ENCODE measurements around the gene KRTAP10-3.
"Not testable (repeated sequence)": the region's sequence is repeated elsewhere in the genome, so short reads cannot be mapped to it uniquely, and the experiment has no call there.

KRTAP10-3 gene

DNA sequence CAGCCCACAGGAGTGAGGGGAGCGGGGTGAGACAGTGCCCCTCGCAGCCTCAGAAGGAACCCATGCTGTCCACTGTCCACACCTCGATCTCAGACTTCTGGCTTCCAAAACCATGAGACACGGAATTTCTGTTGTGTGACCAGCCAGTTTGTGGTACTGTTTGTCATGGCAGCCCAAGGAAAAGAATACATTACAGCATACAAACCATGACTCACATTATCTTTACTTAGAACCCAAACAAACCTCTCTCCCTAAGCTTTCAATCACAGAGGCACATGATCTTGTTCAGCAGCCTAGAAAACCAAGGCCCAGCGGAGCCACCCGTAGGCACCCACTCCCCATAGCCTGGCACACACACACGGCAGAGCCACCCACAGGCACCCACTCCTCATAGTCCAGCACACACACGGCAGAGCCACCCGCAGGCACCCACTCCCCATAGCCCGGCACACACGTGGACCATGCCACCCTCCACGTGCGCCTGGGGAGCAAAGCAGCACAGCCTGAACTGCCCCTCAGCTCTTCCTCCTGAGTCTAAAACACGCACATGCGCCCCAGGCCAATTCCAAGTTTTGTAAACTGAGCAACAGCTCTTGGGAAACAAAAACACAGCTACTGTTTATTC, 14.5 kb upstream of the KRTAP10-3 start:
- no peak for DNase-seq

DNA sequence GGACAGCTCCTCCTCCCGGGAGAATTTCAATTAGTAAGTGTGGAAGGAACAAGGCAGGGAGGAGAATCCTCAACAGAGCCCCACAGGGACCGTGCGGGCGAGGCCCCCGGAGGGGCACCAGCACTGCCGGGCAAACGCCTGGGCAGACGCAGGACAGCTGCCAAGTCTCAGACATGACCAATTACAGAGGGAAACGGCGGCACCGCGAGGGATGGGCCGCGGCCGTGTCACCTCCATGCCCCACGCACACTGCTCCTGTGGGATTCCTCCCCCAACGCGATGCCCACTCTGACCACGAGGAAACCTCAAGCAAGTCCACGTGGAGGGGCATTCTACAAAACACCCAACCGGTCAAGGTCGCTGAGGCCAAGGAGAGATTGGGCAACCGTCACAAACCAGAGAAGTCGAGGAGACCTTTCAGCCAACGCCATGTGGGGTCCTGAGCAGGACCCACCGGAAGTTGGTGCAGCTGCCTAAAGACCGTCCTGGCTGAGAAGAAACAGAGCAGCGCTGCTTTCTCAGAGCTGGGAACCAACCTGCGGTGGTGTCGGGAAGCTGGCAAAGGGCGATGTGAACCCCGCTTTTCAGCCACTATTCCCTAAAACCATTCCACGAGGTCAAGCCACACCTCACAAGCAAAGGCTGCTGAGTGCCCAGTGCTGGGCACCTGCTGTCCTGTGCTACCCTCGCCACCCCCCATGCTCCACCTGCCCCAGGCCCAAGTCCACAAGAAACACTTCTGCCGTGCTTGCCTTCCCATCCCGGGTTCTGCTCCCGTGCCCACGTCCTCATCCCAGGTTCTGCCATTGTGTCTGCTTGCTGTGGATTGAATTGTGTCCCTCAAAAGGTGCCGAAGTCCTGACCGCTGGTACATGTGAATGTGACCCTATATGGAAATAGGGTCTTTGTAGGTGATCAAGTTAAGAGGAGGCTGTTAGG, 13.5 kb upstream of the KRTAP10-3 start:
- DNase-seq, result no peak

DNA sequence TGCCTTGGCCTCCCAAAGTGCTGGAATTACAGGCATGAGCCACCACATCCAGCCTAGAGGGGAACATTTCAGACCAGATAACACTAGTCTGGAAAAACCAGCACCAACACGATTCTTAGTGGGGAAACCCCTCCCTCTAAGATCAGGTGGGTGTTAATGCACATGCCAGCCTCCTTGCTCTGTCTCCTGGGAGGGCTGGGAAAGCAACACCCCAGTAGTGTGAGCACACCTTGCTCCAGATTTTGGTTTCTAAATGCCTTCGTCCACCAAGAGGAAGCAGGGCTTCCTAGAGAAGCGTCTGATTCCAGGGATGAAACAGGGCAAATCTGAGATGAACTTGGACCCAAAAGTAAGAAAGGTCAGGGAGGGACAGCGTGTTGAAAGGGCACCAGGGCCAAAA, 12.7 kb upstream of the KRTAP10-3 start:
- DNase-seq, result no peak

DNA sequence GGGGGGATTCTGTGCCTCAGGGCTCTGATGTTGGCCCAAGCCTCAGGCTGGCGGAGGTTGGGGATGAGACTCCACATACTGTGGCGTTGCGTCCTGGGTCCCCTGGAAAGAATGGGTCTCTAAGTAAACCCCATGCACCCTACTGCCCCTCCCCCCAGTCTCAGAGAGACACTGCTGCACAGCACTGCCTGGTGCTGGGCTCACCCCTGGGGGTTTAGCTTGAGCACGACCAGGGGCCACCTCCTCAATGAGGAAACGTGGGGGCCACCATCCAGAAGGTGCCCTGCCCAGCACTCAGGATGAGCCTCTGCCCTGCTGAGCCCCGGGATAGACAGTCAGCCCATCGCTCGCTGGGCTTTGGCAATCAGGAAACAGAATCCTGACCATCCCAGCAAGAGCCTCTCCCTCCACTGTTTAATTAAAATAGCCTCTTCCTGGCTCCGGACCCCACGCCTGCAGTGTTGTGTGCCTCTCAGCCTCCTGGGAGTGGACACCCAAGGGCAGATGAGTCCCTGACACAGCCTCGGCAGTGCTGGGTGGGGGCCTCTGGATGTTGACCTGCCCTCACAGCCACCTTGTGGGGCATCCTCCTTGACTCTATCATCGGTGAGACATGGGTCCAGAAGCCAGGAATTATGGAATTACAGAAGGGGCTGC, 11.4 kb upstream of the KRTAP10-3 start:
- DNase-seq, result no peak

DNA sequence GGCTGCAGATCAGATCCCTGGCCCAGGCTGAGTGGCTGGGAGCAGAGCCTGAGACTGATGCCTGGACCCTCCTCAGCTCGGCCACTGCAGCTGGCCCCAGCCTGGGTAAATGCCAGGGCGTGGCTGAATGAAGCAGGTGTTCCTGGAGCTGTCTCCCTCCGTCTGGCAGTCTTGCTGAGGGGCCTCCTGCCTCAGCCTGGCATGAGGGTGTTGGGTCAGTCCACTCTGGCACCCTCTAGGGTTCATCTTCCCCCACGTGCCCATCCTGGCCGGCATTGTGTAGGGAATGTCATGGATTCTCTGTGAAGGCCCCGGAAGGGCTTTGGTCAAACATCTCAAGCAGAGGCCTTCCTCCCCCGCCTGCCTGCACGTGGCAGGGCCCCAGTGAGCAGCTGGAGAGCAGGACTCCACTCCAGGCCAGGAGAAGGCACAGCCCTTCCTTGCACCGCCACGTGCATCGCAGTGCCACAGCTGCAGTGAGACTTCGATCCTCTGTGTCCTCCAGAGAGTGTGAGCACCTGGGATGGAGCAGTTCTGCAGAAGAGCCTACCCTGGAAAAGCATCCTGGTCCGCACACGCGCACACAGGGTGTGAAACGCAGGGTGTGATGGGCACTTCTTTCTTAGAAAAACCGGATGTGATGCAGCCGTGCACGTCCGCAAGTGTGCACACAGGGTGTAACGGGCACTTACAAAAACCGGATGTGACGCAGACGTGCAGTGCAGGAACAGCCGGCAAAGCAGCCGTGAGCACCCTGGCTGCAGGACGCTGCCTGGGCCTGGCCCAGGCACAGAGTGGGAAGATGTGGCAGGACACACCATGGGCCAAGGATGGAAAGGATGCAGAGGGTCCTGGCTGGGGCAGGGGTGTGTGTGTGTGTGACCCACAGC, 10.3 kb upstream of the KRTAP10-3 start:
- DNase-seq, result no peak

DNA sequence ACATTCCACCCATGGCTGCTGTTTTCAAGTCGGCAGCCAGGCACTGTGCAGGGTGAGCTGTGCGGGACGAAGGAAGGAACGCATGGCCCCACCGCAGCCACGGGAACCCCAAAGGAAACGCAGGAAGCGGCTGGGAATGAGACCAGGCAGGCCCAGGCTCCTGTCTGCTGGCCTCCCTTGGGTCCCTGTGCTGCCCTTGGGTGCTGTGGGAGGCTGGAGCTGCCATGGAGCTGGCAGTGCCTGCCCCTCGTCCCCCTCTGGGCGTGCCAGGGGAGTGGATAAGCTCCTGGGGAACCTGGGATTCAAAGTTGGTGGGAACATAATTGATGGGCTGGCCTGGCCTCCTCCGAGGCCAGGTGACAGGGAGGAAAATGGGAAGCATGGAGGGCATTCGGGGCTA, 9.7 kb upstream of the KRTAP10-3 start:
- DNase-seq, result no peak

DNA sequence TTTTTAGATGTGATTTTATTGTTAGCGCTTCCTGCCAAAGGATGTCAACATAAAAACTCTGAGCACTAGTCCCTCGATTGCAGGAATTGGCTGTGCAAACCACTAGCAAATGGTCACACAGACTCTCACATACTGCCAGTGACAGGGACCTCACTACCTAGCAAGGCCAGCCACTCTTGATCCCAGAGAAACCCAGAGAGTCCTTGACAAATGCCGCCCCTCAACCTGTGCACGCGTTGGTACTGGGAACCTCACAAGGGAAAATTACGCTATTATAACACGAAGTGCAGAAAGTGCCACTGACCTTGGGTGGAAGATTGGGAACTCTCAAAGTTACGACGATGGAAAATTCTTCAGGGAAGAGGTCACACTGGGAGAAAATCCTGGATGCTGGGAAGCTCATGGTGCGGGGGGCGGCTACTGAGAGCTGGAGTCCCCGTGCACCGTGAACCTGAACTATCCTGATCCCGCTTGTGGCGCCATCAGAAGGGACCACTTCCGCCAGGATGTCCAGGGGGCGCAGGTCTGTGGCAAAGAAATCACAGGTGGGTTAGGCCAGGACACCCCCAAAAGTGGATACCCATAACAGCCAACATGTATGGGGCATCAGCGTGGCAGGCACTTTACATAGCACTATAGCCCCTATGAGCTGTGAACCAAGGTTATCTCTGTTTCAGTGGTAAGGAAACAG, 9.0 kb upstream of the KRTAP10-3 start:
- no peak for DNase-seq

DNA sequence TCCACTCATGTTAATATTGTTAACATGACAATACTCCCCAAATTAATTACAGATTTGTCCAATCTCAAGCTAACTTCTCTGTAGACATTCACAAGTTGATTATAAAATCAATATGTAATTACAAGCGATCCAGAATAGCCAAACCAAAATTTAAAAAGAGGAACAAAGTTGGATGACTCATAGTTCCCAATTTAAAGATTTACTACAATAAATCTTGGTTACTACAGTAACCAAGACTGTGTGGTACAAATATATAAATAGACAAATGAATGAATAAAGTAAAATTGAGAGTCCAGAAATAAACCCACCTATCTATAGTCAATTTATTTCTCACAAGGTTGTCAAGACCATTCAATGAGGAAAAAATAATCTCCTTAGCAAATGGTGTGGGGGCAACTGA, 7.8 kb upstream of the KRTAP10-3 start:
- DNase-seq, result no peak

DNA sequence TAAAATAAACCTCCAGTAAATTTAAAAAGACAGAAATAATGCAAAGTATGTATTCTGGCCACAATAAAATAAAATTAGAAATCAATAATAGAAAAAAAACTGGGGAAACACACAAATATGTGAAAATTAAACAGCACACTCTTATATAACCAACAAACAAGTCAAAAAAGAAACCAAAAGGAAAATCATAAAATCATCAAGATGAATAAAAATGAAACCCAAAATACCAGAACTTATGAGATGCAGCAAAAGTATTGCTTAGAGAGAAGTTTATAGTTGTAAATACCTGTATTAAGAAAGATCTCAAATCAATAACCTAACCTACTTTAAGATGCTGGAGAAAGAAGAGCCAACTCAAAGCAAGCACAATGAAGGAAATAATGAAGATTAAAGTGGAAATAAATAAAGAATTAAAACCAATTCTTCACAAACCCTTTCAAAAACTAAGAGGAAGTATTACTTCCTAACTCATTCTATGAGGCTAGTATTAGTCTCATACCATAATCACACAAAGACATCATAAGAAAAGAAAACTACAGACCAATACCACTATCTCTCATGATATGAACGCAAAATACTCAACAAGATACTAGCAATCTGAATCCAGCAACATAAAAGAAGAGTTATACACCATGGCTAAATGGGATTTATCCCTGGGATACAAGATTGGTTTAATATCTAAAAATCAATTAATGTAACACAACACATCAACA, 6.4 kb upstream of the KRTAP10-3 start:
- no peak for DNase-seq

DNA sequence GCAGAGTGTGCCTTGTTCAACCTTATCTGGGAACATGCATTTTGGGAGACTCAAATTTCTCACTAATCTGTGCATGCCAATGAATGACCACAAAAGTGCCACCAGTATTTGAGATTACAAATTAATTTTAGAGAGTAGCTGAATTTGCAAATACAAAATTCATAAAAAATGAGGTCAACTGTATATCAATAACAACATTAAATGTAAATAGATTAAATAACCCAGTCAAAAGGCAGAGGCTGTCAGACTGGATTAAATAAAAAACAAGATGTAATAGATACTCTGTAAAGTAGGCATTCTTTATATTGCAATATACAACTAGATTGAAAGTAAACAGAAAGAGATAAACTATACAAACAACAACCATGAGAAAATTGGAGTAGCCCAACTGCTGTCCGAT, 5.5 kb upstream of the KRTAP10-3 start:
- DNase-seq, result no peak

DNA sequence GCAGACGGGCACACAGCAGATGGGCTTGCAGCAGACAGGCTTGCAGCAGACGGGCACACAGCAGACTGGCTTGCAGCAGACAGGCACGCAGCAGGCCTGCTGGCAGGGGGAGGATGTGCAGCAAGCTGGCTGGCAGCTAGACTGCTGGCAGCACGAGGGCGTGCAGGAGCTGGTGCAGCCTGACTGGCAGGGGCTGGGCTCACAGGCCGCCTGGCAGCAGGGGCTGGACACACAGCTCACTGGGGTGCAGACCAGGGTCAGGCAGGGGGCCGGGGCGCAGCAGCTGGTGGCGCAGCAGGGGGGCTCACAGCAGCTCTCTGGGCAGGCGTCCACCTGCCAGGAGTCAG, 293 bp downstream of the KRTAP10-3 start:
- not testable (repeated sequence) for DNase-seq

DNA sequence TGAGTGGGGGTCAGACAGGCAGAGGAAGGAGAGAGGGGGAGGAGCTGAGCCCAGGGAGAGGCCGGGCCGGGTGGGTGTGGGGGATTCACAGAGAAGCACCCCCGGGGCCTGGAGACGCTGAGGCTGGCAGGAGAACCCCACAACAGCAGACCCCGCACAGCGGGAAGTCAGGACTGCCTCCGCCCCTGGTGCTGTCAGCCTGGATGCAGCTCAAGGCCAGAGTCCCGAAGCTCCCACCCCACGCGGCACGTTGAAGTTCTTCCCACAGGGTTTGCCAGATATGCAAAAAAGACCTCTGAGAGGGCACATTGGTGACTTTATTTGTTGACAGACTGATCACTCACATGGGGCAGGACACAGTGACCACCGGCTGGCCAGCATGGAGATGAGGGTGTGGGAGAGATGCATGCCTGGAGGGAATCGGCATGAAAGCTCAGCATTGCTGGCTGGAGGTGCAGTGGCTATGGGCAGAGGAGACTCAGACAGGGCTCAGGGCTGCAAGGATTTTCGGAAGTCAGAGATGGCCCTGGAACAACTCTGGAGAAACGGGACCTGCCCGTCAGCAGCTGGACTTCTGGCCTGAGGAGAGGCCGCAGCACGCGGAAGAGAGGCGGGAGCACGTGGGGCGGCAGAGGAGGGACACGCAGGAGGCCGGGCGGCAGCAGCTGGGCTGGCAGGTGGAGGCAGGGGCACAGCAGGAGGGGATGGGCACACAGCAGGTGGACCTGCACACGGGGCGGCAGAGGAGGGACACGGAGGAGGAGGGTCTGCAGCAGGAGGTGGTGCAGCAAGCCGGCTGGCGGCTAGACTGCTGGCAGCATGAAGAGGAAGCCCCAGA, 885 bp downstream of the KRTAP10-3 start:
- no peak for DNase-seq

DNA sequence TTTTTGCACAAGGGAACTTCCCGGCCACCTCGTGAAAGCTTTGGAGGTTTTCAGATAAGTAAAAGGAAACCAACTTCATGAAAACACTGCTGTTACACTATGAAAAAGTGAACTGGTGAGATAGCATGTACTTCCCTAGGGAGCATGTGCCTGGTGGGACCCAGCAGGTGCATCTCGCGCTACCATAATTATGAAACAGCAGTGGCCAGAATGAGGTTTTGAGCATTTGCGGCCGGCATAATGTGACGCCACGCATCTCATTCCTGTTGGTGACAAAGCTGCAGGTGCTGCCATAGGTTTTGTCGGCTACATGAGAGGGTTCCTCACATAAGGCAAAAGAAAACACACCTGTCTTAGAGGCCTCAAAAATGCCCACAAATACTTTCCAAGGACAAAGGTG, 1.7 kb downstream of the KRTAP10-3 start:
- no peak for DNase-seq

DNA sequence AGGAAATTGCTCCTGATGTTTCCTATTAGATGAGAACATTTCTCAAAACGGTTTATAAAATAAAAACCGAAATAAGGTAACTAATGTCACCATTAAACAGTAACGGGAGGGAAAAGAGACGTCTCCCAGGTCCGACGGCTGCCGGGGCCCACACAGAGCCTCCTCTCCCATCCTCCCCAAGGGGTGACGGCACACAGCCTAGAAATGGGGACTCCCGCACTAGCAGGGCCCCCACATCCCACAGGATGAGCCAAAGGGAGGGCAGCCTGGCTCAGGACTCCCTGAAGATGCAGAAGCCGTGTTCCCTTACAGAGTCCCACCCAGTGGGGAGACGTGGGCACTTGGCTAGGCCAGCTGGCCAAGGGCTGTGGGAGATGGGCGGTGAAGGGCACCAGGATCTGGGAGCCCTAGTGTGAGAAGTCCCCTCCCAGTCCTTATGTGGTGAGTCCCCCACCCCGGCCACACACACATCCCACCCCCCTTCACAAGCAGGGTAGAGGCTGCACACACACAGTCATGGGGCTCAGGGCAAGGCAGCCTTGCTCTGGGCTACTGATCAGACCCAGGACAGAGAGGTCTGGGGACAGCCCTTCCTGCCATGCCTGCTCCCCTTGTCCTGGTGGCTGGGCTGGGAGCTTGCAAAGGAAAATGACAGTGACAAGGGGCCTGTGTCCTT, 3.3 kb downstream of the KRTAP10-3 start:
- no peak for DNase-seq

DNA sequence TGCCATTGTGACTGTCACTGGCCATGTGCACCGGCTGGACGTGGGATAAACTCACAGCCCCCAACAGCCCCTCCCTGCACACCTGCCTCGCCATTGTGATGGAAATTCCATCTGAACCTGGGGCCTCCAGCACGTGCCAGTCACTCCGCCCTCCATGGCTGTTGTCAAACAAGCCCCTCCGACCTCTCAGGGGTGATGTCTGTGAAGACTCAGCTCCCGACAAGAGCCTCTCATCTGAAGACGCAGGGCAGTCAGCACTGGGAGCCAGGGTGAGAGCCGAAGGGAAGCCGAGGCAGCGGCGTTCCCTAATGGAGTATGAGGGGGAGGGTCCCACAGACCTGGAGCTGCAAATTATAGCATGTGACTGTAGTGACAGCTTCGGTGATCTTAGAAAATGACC, 5.9 kb downstream of the KRTAP10-3 start:
- no peak for DNase-seq

DNA sequence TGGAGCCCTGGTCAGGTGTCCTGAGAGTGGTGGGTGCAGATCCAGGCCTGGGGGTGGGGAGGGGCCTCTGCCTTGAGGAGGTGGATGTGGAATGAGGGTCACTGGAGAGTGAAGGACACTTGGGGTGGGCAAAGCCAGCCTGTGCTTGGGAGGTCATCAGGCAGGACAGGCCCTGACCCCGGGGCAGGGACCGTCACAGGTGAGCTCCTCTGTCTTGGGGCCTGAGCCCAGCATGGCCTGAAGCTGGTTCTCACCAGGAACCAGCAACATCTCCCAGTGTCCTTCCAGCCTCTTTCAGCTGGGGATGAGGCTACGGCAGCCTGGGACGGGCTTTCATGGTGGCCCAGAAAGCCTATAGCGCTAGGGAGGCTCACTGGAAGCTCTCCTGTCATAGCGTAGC, 6.5 kb downstream of the KRTAP10-3 start:
- no peak for DNase-seq

DNA sequence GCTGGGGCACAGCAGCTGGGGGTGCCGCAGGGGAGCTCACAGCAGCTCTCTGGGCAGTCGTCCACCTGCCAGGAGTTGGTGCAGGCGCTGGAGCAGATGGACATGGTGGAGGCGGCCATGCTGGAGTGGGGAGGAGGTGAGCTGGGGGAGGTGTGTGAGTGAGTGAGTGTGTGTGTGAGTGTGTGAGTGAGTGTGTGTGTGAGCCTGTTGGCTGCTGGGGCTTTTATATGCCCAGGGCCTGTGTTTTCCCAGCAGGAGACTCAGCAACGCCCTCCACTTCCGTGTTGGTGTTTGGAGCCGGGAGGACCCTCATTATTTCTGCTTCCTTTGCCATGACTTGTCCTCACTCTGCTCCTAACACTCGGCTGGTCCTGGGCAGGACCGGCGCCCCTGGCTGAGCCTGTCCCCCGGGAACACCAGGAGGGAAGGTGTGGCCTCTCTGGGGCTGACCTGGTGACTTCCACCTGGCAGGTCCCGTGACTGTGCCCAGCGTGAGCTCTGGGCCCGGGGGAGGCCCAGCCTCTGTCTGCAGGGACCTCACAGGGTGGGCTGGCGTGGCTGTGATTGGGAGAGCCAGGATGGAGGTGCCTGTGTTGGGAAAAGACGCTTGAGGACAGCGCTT, 7.1 kb downstream of the KRTAP10-3 start, which contains the start of gene KRTAP10-2:
Gene KRTAP10-2, minus strand, starts transcription at position 166 of the 622 bp plus-strand sequence. Its CDS starts 47 bp downstream, at position 119.
- no peak for DNase-seq

DNA sequence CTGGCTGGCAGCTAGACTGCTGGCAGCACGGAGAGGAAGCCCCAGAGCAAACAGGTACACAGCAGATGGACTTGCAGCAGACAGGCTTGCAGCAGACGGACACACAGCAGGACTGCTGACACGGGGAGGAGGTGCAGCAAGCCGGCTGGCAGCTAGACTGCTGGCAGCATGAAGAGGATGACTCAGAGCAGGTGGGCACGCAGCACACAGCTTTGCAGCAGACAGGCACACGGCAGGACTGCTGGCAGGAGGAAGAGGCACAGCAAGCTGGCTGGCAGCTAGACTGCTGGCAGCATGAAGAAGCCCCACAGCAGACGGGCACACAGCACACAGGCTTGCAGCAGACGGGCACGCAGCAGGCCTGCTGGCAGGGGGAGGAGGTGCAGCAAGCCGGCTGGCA, 7.8 kb downstream of the KRTAP10-3 start:
- peak in 1 of 58 donors; percentile 14 for DNase-seq
